ENCODE results near the gene DUOXA2. TPM values are rescaled to one million over a fixed set of nuclear protein-coding genes. Genes with fewer than 3 reads are reported as not detected.
"Not testable (repeated sequence)": the region's sequence is repeated elsewhere in the genome, so short reads cannot be mapped to it uniquely, and the experiment has no call there.

Gene DUOXA2
- total RNA-seq, 4 donors from 2014 or later: 0.67 TPM; not detected in 3

DNA sequence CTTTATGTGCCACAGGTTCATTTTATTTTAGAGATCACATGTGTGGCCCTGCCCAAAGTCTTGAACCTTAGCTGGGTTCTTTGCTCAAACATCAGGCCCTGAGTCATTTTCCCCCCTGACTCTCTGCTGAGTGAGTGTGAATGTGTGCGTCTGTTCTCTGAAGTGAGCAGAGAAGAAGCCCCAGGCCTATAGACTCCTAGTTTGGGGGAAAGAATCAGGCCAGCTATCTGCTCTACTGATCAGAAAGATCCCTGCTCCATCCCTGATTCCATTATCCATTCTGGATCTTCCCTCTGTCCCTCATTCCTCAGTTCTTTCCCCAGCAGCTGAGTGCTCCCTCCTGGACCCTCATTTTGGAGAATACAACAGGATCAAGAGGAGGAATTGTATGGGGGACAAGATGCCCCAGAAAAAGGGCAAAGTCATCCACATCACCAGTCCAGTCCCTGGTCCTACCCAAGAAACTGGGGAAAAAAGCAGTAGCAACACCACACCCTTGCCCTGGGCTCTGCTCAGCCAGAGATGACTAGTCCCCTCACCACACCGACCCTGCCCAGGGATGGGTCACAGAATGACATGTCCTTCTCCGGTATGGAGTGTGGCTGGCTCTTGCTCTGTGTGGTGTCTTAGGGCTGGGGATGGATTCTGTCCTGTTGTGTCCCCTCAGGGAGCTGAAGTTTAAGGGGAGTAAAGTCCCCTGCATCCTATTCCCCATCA lies 18.9 kb downstream of the DUOXA2 start:
- no peak for DNase-seq
- Histone ChIP-seq H3K27ac (no peak overlapping the region), H3K4me1 (peaks cover 0 to 21% (median 7%) of the 10 kb centered on the region in 4 donors), H3K36me3 (no peaks in the 10 kb centered on the region), H3K9me3 (no peaks in the 10 kb centered on the region), H3K27me3 (peaks cover 0 to 22% of the 10 kb centered on the region in 2 donors), H3K4me3 (no peak overlapping the region)
- no peak for TF ChIP-seq POLR2A (IDR thresholded peaks at IDR 0.05)

DNA sequence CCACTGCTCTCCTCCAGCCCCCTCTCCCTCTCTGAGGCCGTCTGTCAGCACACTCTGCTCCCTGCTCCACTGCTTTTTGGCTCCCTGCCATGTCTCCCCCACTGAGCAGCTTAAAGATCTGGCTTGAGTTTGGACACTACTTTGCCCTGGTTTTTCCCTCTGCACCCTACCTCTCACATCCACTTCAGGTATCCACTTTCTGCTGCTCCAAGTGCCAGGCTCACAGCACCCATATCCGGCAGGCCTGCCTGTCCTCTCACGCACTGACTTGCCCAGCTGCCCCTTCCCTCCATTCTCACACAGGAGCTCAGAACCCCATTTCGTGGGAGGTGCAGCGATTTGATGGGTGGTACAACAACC lies 19.4 kb downstream of the DUOXA2 start:
- H3K4me1 ChIP-seq: peaks cover 0 to 21% (median 7%) of the 10 kb centered on the region in 4 donors

DNA sequence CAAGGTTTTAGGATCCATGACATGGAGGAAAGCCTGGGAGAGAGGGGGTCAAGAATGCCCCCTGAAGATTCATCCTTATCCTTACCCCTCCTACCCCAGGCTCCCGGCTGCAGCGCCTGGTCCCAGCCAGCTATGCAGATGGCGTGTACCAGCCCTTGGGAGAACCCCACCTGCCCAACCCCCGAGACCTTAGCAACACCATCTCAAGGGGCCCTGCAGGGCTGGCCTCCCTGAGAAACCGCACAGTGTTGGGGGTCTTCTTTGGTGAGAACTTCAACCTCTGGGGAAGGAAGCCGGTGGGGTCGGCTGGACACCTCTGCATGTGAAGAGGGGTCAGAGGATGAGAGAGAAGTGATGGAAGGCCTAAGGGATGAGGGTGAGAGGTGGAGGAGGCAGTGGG lies 19.9 kb downstream of the DUOXA2 start:
- TF ChIP-seq, protein P1, sequence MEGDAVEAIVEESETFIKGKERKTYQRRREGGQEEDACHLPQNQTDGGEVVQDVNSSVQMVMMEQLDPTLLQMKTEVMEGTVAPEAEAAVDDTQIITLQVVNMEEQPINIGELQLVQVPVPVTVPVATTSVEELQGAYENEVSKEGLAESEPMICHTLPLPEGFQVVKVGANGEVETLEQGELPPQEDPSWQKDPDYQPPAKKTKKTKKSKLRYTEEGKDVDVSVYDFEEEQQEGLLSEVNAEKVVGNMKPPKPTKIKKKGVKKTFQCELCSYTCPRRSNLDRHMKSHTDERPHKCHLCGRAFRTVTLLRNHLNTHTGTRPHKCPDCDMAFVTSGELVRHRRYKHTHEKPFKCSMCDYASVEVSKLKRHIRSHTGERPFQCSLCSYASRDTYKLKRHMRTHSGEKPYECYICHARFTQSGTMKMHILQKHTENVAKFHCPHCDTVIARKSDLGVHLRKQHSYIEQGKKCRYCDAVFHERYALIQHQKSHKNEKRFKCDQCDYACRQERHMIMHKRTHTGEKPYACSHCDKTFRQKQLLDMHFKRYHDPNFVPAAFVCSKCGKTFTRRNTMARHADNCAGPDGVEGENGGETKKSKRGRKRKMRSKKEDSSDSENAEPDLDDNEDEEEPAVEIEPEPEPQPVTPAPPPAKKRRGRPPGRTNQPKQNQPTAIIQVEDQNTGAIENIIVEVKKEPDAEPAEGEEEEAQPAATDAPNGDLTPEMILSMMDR (IDR thresholded peaks at IDR 0.05): no peak
- no peak for TF ChIP-seq POLR2A (IDR thresholded peaks at IDR 0.05)
- H3K4me3 ChIP-seq: no peak overlapping the region
- H3K4me1 ChIP-seq: peaks cover 0 to 18% (median 7%) of the 10 kb centered on the region in 4 donors
- H3K27ac ChIP-seq: no peak overlapping the region
- H3K9me3 ChIP-seq: no peaks in the 10 kb centered on the region
- no peak for DNase-seq
- peaks cover 0 to 17% of the 10 kb centered on the region in 2 donors for H3K27me3 ChIP-seq
- H3K36me3 ChIP-seq: no peaks in the 10 kb centered on the region

More for the DNA sequence above, 19.4 kb downstream of the DUOXA2 start:
- peaks cover 0 to 19% of the 10 kb centered on the region in 2 donors for H3K27me3 ChIP-seq
- no peak for DNase-seq
- no peaks in the 10 kb centered on the region for H3K9me3 ChIP-seq
- no peak for TF ChIP-seq POLR2A (IDR thresholded peaks at IDR 0.05)
- TF ChIP-seq, protein P1 (IDR thresholded peaks at IDR 0.05): no peak
- H3K27ac ChIP-seq: no peak overlapping the region
- H3K4me3 ChIP-seq: no peak overlapping the region
- no peaks in the 10 kb centered on the region for H3K36me3 ChIP-seq

DNA sequence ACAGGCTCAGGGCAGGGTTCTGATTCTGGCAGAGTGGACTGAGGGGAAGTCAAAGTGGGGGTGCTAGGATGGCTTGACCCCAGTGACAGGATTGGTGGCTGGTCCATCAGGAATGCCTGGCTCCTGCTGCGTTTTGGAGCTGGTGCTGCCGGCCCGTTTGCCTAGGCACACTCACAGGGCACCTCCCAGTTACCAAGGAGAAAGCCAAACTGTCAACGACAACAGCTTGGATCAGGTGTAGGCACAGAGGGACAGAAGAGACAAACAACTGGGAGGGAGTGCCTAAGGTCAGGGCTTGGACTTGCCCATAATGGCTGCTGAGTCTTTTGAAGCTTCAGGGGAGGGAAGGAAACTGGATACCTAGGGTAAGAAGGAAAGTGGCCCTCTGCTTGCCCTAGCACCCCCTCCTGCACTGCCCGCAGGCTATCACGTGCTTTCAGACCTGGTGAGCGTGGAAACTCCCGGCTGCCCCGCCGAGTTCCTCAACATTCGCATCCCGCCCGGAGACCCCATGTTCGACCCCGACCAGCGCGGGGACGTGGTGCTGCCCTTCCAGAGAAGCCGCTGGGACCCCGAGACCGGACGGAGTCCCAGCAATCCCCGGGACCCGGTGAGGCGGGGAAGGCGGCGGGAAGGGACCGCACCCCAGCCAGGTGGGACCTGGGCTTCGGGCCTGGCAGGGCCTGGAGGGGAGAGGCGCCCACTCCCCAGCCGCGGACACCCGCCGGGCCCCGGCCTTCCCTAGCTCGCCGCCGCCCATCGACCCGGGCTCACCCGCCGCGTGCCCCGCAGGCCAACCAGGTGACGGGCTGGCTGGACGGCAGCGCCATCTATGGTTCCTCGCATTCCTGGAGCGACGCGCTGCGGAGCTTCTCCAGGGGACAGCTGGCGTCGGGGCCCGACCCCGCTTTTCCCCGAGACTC lies 20.8 kb downstream of the DUOXA2 start:
- H3K27ac ChIP-seq: no peak overlapping the region
- peak overlapping the region; percentile 3 to 43 (median 28) for H3K4me3 ChIP-seq
- H3K9me3 ChIP-seq: no peaks in the 10 kb centered on the region
- peaks cover 0 to 8% of the 10 kb centered on the region in 2 donors for H3K27me3 ChIP-seq
- no peak for TF ChIP-seq POLR2A (IDR thresholded peaks at IDR 0.05)
- TF ChIP-seq, protein P1 (IDR thresholded peaks at IDR 0.05): peak in 4 of 6 experiments; percentile 26 to 49 (median 32)
- no peaks in the 10 kb centered on the region for H3K36me3 ChIP-seq
- peak in 1 of 3 donors; percentile 62 for DNase-seq
- peaks cover 0 to 9% (median 4%) of the 10 kb centered on the region in 4 donors for H3K4me1 ChIP-seq

DNA sequence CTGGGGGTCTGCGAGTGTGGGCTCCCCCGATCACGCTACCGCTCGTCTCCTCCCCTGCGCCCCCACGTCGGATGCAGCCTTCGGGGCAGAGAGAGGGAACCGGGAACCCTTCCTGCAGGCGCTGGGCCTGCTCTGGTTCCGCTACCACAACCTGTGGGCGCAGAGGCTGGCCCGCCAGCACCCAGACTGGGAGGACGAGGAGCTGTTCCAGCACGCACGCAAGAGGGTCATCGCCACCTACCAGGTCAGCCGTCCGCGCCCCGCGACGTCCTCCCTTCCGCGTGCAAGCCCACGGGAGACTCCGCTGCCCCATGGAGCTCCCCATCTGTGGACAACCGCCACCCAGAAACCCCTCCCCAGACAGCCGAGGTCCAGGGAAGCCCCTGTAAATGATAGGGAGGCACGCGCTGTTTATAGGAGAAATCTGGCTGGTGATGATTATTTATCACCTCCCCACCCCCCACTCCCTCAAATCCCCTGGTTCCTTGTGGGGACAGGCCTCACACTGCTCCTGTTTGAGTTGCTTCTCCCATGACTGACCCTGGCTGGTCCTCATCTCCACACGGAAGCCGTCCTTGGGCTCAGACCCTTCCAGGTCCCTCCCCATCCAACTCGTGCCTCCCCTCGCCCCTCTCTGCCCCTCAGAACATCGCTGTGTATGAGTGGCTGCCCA lies 21.7 kb downstream of the DUOXA2 start:
- peak overlapping the region in 2 of 4 donors; percentile 33 to 43 for H3K4me3 ChIP-seq
- H3K27me3 ChIP-seq: not testable (repeated sequence)

DNA sequence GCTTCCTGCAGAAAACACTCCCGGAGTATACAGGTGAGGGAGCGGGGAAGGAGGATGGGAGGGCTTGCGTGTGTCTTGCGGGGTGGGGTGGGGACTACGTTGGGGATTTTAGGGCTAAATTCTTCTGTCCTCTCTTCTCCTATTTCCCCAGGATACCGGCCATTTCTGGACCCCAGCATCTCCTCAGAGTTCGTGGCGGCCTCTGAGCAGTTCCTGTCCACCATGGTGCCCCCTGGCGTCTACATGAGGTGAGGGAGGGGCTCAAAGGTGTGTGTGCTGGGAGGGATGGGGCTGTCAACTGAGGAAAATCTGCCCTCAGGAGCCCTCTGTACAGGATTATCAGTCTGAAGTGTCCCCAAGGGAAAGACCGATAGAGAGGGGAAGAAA lies 22.2 kb downstream of the DUOXA2 start:
- peaks cover 0 to 8% of the 10 kb centered on the region in 2 donors for H3K27me3 ChIP-seq

More for the DNA sequence above, 21.7 kb downstream of the DUOXA2 start:
- not testable (repeated sequence) for DNase-seq, H3K27ac ChIP-seq, H3K4me1 ChIP-seq, H3K36me3 ChIP-seq, H3K9me3 ChIP-seq

More for the DNA sequence above, 22.2 kb downstream of the DUOXA2 start:
- H3K4me1 ChIP-seq: peaks cover 0 to 9% (median 4%) of the 10 kb centered on the region in 4 donors
- TF ChIP-seq POLR2A (IDR thresholded peaks at IDR 0.05): no peak
- TF ChIP-seq, protein P1 (IDR thresholded peaks at IDR 0.05): peak in 1 of 6 experiments; percentile 17
- no peaks in the 10 kb centered on the region for H3K36me3 ChIP-seq
- H3K27ac ChIP-seq: no peak overlapping the region
- no peaks in the 10 kb centered on the region for H3K9me3 ChIP-seq
- DNase-seq: no peak
- no peak overlapping the region for H3K4me3 ChIP-seq
